Erythroblast (primary cell): ENCODE data around the gene PTCH1.

Experiments
- GATA1 ChIP-seq: IDR thresholded peaks from 2 replicates; pipeline ENCODE4 v1.6.1; 2011; ENCODE audit warnings: low read depth, mild to moderate bottlenecking, control low read depth, low read length, moderate library complexity
- POLR2A ChIP-seq: IDR thresholded peaks from 2 replicates; pipeline ENCODE4 v1.6.1; 2011; ENCODE audit warnings: mild to moderate bottlenecking, low read length

DNA sequence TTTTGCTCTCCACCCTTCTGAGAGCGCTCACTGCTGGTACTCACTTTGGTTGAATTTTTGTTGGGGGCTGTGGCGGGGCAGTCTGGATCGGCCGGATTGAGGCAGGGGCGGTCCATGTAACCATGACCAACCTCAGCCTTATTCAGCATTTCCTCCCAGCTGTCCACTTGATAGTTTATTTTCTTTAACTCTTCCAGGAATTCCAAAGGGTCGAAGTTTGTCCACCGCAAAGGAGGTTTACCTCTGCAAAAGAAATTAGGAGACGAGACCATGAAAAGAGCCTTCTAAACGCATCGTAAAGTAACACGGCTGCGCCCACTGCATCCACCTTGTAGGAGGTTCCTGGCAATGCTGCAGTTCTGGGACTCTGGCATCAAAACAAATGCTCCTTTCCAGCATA is 36.4 kb downstream of the PTCH1 start:
- TF ChIP-seq GATA1 (no peak), POLR2A (no peak)
